IMR-90 (cell line): ENCODE data around the gene NOS1. TPM values are rescaled to one million over a fixed set of nuclear protein-coding genes. Genes with fewer than 3 reads are reported as not detected.

Experiments used
- ATAC-seq: fragments of 200-7000 bp; cut with Tn5 transposase; 2 replicates; pipeline ENCODE4 v1.9.1; 2020; ENCODE audit warnings: low read depth, mild to moderate bottlenecking, moderate library complexity
- BruUV-seq: library from RNA; stranded (reverse); fragments of 400-500 nt; replicated peaks from 2 replicates; lab custom pipeline; 2021; lab: Mats Ljungman, UMichigan
- CTCF ChIA-PET: fragments of 300-600 bp; formaldehyde crosslinking; extraction: SDS; loops from one replicate; lab custom pipeline; 2021; ENCODE audit warnings: antibody characterized with exemption; lab: Yijun Ruan, JAX
- POLR2A ChIA-PET: fragments of 300-600 bp; sonication (Branson Sonifier 250); formaldehyde crosslinking; loops from one replicate; lab custom pipeline; 2022; ENCODE audit warnings: antibody characterized with exemption; ENCODE audit not compliant: unreplicated experiment; lab: Charles Lee
- DNase-seq: peaks from one replicate; pipeline ENCODE4 v3.0.0; 2013
- H2AFZ ChIP-seq: replicated peaks from 2 replicates; pipeline ENCODE3; 2013; ENCODE audit warnings: low read length, mild to moderate bottlenecking; ENCODE audit not compliant: poor library complexity
- H2AK5ac ChIP-seq: 2 replicates; pipeline ENCODE4 v1.6.1; 2013; ENCODE audit warnings: low read depth, low read length, inconsistent platforms
- H2AK9ac ChIP-seq: replicated peaks from 2 replicates; pipeline ENCODE3; 2013; ENCODE audit warnings: mild to moderate bottlenecking, low read depth, low read length, moderate library complexity; ENCODE audit not compliant: poor library complexity
- H2BK120ac ChIP-seq: 2 replicates; pipeline ENCODE4 v1.6.1; 2013; ENCODE audit warnings: low read depth, low read length, inconsistent platforms
- H2BK15ac ChIP-seq: 3 replicates; pipeline ENCODE4 v1.6.1; 2013; ENCODE audit warnings: low read depth, low read length, inconsistent platforms
- H2BK20ac ChIP-seq: 2 replicates; pipeline ENCODE4 v1.6.1; 2013; ENCODE audit warnings: low read depth, mild to moderate bottlenecking, inconsistent platforms, low read length, moderate library complexity
- H2BK5ac ChIP-seq: 2 replicates; pipeline ENCODE4 v1.6.1; 2013; ENCODE audit warnings: mild to moderate bottlenecking, low read depth, low read length, inconsistent platforms; ENCODE audit not compliant: poor library complexity, severe bottlenecking
- H3K14ac ChIP-seq: replicated peaks from 2 replicates; pipeline ENCODE4 v1.6.1; 2013; ENCODE audit warnings: low read depth, low read length, inconsistent platforms
- H3K18ac ChIP-seq: 2 replicates; pipeline ENCODE4 v1.6.1; 2013; ENCODE audit warnings: low read depth, low read length, control low read depth
- H3K23ac ChIP-seq: 2 replicates; pipeline ENCODE4 v1.6.1; 2013; ENCODE audit warnings: low read depth, low read length, inconsistent platforms
- H3K27ac ChIP-seq: 2 replicates; pipeline ENCODE4 v1.5.1; 2013; ENCODE audit warnings: mild to moderate bottlenecking, control low read depth, low read length; ENCODE audit not compliant: insufficient read depth
- H3K27me3 ChIP-seq: 2 replicates; pipeline ENCODE4 v1.6.1; 2013; ENCODE audit warnings: low read length; ENCODE audit not compliant: control insufficient read depth, insufficient read depth
- H3K36me3 ChIP-seq: 2 replicates; pipeline ENCODE4 v1.6.1; 2013; ENCODE audit warnings: low read length, mixed read lengths; ENCODE audit not compliant: control insufficient read depth, insufficient read depth
- H3K4ac ChIP-seq: 2 replicates; pipeline ENCODE4 v1.6.1; 2013; ENCODE audit warnings: low read depth, low read length, inconsistent platforms
- H3K4me1 ChIP-seq: 2 replicates; pipeline ENCODE4 v1.6.1; 2013; ENCODE audit warnings: low read length, mixed read lengths; ENCODE audit not compliant: control insufficient read depth, insufficient read depth
- H3K4me2 ChIP-seq: 2 replicates; pipeline ENCODE4 v1.6.1; 2013; ENCODE audit warnings: low read depth, mild to moderate bottlenecking, control low read depth, low read length, moderate library complexity
- H3K4me3 ChIP-seq: 2 replicates; pipeline ENCODE4 v1.5.1; 2013; ENCODE audit warnings: low read depth, mild to moderate bottlenecking, control low read depth, low read length, moderate library complexity; ENCODE audit not compliant: insufficient read depth
- H3K56ac ChIP-seq: 2 replicates; pipeline ENCODE4 v1.6.1; 2013; ENCODE audit warnings: low read length, inconsistent platforms; ENCODE audit not compliant: insufficient read depth; ENCODE audit errors: extremely low read depth
- H3K79me1 ChIP-seq, 2 experiments: 2 replicates each; pipeline ENCODE4 v1.6.1; 2013; ENCODE audit warnings: low read length in 2 of 2, inconsistent platforms in 1 of 2, low read depth in 1 of 2
- H3K9ac ChIP-seq: 2 replicates; pipeline ENCODE4 v1.6.1; 2013; ENCODE audit warnings: low read depth, low read length, control low read depth
- H3K9me1 ChIP-seq: 2 replicates; pipeline ENCODE4 v1.6.1; 2013; ENCODE audit warnings: low read length, inconsistent platforms; ENCODE audit not compliant: insufficient read depth
- H3K9me3 ChIP-seq: 2 replicates; pipeline ENCODE4 v1.6.1; 2013; ENCODE audit warnings: low read length; ENCODE audit not compliant: control insufficient read depth, insufficient read depth
- H4K20me1 ChIP-seq: 2 replicates; pipeline ENCODE4 v1.6.1; 2013; ENCODE audit warnings: low read length, inconsistent platforms; ENCODE audit not compliant: insufficient read depth
- H4K5ac ChIP-seq: 2 replicates; pipeline ENCODE4 v1.6.1; 2013; ENCODE audit warnings: mild to moderate bottlenecking, low read depth, low read length, control low read depth
- H4K8ac ChIP-seq, 2 experiments: 2 replicates each; pipeline ENCODE4 v1.6.1; 2013; ENCODE audit warnings: low read depth in 2 of 2, low read length in 2 of 2, control low read depth in 1 of 2, inconsistent platforms in 1 of 2
- H4K91ac ChIP-seq: 2 replicates; pipeline ENCODE4 v1.6.1; 2013; ENCODE audit warnings: low read depth, low read length, inconsistent platforms; ENCODE audit not compliant: insufficient read depth
- CEBPB ChIP-seq: IDR thresholded peaks from 2 replicates; pipeline ENCODE4 v1.6.1; 2012; ENCODE audit warnings: low read depth, low read length, improper control_type of control experiment
- CHD1 ChIP-seq: IDR thresholded peaks from 2 replicates; pipeline ENCODE4 v1.6.1; 2012; ENCODE audit warnings: low read depth, low read length, improper control_type of control experiment
- ELK1 ChIP-seq: fragments of 150-350 bp; IDR thresholded peaks from 2 replicates; pipeline ENCODE4 v1.6.1; 2016; ENCODE audit warnings: low read depth, mild to moderate bottlenecking, low read length, moderate library complexity, borderline replicate concordance
- FOS ChIP-seq: fragments of 150-350 bp; IDR thresholded peaks from 2 replicates; pipeline ENCODE4 v1.6.1; 2016; ENCODE audit warnings: low read depth, low read length
- MAZ ChIP-seq: IDR thresholded peaks from 2 replicates; pipeline ENCODE4 v1.6.1; 2012; ENCODE audit warnings: low read depth, mild to moderate bottlenecking, low read length, improper control_type of control experiment, moderate library complexity, borderline replicate concordance
- MXI1 ChIP-seq: IDR thresholded peaks from 2 replicates; pipeline ENCODE4 v1.6.1; 2012; ENCODE audit warnings: low read depth, mild to moderate bottlenecking, low read length, moderate library complexity, borderline replicate concordance
- POLR2A ChIP-seq: IDR thresholded peaks from 2 replicates; pipeline ENCODE4 v1.6.1; 2012; ENCODE audit warnings: mild to moderate bottlenecking, low read depth, low read length
- RFX5 ChIP-seq: IDR thresholded peaks from 2 replicates; pipeline ENCODE4 v1.8.0; 2012; ENCODE audit warnings: low read depth, mild to moderate bottlenecking, low read length, moderate library complexity
- USF2 ChIP-seq: fragments of 150-350 bp; IDR thresholded peaks from 2 replicates; pipeline ENCODE4 v1.6.1; 2017; ENCODE audit warnings: mild to moderate bottlenecking, antibody characterized with exemption, low read length, low read depth
- WGBS, 2 experiments: methylation state at CpG; one replicate each; pipeline versions ENCODE4 v1.1.5 to v1.1.7; 2013; ENCODE audit warnings: missing lambda C conversion rate in 2 of 2; ENCODE audit not compliant: insufficient read length in 1 of 2; ENCODE audit errors: extremely low coverage in 2 of 2; 5-methylcytosine and 5-hydroxymethylcytosine counted together
- dilution Hi-C: fragments of 300-500 bp; cut with HindIII; formaldehyde crosslinking; loops from one replicate; pipeline ENCODE4 v1.14.3; 2018; ENCODE audit warnings: low sequenced_read_pairs; ENCODE audit not compliant: unreplicated experiment
- in situ Hi-C: fragments of 300-500 bp; cut with MboI; formaldehyde crosslinking; loops from 3 replicates; pipeline ENCODE4 v1.14.3; 2019; ENCODE audit warnings: low sequenced_read_pairs, inconsistent platforms, mixed read lengths
- intact Hi-C: fragments of 100-400 bp; cut with micrococcal nuclease; formaldehyde crosslinking; loops from 2 replicates; pipeline ENCODE4 v1.10.0; 2022
- polyA plus RNA-seq, 3 experiments: library from polyadenylated mRNA; depleted of rRNA; stranded (reverse); fragments of >200 nt; gene quantifications; 2 replicates each; pipeline ENCODE4 v1.2.3, GENCODE V29; 2012; ENCODE audit warnings: low replicate concordance in 1 of 3
- total RNA-seq: library from RNA; depleted of rRNA; stranded (reverse); fragments of >200 nt; gene quantifications from 2 replicates; pipeline ENCODE4 v1.2.3, GENCODE V29; 2012

Gene NOS1
- total and polyA plus RNA-seq, 2 of the 4 experiments (the other 2 are of a cell fraction), result 0.09 TPM; not detected in 1

DNA sequence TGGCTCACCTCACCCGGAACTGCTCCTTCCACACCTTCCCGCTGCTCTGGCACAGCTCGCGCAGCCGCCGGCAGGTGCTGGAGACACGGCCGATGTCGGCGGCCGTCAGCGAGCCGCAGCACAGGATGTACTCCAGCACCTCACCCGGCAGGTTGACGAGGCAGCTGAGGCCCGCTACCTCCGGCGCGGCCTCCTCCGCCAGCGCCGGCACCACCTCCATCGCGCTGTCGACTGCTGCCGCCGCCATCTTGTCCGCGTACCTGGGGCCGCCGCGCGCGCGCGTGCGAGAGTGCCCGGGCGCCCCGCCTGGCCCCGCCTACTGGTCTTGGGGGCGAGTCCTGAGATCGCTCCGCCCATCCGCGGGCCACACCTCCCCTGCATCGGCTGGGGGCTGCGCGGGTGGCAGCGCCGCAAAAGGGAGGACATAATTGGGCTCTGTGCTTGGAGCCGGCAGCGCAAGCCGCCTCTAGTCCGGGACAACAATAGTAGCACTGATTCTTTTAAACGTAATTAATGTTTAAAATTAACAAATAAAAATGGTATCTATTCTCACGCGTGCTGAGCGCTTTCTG, 171.1 kb downstream of the NOS1 start, which contains the start of gene FBXO21:
Gene FBXO21 (minus strand): TSS at position 261 of the 572 bp plus-strand sequence. CDS start 14 bp downstream, at position 247.
- no peaks in the 10 kb centered on the region for H3K9me1 ChIP-seq
- no TSS peak for BruUV-seq
- dilution Hi-C loops (no loop called here), intact Hi-C loops (no loop called here), in situ Hi-C loops (no loop called here)
- H2AFZ ChIP-seq, result peak within 1 kb of the TSS; percentile 100
- peaks cover 3% of the 10 kb centered on the region; the same call in 1 of the 2 replicates for H3K36me3 ChIP-seq
- no peaks in the 10 kb centered on the region for H3K9me3 ChIP-seq
- no peak within 1 kb of the TSS for H2BK120ac ChIP-seq
- TF ChIP-seq MAZ, result peak; percentile 78; the same call in 1 of the 2 replicates
- peak; percentile 75 for TF ChIP-seq POLR2A
- TF ChIP-seq USF2, result no peak
- no peak for TF ChIP-seq ELK1
- no peak for TF ChIP-seq CHD1
- no peak for TF ChIP-seq CEBPB
- no peak for TF ChIP-seq FOS
- no peak for TF ChIP-seq RFX5
- TF ChIP-seq MXI1, result peak; percentile 42; the same call in 1 of the 2 replicates
- 0 out of 2 replicates have a peak within 1 kb of the TSS, but pooled peaks have one; percentile 9 for H2AK5ac ChIP-seq
- peaks cover 10 to 24% of the 10 kb centered on the region in 2 experiments for H3K79me1 ChIP-seq
- H4K8ac ChIP-seq, result peak within 1 kb of the TSS; percentile 47 to 88; a peak in 1 of 4 replicates
- POLR2A ChIA-PET, result no interaction called here
- peak; percentile 96 for ATAC-seq
- H3K27me3 ChIP-seq, result no peaks in the 10 kb centered on the region
- peak; percentile 74 for DNase-seq
- 0% methylated on average over 21 of the region's 59 CpGs; no CpG with 5 or more reads in 1 of the 2 experiments for WGBS, 2 experiments
- H3K4ac ChIP-seq, result peak within 1 kb of the TSS; percentile 70
- no peak within 1 kb of the TSS for H2BK15ac ChIP-seq
- no peaks in the 10 kb centered on the region for H3K4me1 ChIP-seq
- H2AK9ac ChIP-seq, result peak within 1 kb of the TSS; percentile 94
- H3K56ac ChIP-seq, result peak within 1 kb of the TSS; percentile 40; the same call in 1 of the 2 replicates
- H2BK20ac ChIP-seq, result no peak within 1 kb of the TSS
- peak within 1 kb of the TSS; percentile 50; the same call in 1 of the 2 replicates for H4K5ac ChIP-seq
- H3K23ac ChIP-seq, result peak within 1 kb of the TSS; percentile 41
- H4K91ac ChIP-seq, result no peak within 1 kb of the TSS; the same call in 1 of the 2 replicates
- 0 out of 2 replicates have a peak within 1 kb of the TSS, but pooled peaks have one; percentile 66 for H3K14ac ChIP-seq
- peak within 1 kb of the TSS; percentile 50 for H3K27ac ChIP-seq
- peaks cover 9% of the 10 kb centered on the region; the same call in 1 of the 2 replicates for H4K20me1 ChIP-seq
- H3K4me3 ChIP-seq, result peak within 1 kb of the TSS; percentile 81
- peak within 1 kb of the TSS; percentile 65 for H3K9ac ChIP-seq
- no peak within 1 kb of the TSS for H3K18ac ChIP-seq
- CTCF ChIA-PET, result no interaction called here
- peak within 1 kb of the TSS; percentile 78 for H3K4me2 ChIP-seq
- peak within 1 kb of the TSS; percentile 36 for H2BK5ac ChIP-seq
